HG02884 (cell line): ENCODE measurements around the gene BICD2.

Experiments
- ATAC-seq: cut with Tn5 transposase; IDR thresholded peaks from one replicate; pipeline ENCODE4 v1.9.1; 2021; ENCODE audit warnings: mild to moderate bottlenecking, moderate library complexity; ENCODE audit not compliant: unreplicated experiment

The BICD2 gene

DNA sequence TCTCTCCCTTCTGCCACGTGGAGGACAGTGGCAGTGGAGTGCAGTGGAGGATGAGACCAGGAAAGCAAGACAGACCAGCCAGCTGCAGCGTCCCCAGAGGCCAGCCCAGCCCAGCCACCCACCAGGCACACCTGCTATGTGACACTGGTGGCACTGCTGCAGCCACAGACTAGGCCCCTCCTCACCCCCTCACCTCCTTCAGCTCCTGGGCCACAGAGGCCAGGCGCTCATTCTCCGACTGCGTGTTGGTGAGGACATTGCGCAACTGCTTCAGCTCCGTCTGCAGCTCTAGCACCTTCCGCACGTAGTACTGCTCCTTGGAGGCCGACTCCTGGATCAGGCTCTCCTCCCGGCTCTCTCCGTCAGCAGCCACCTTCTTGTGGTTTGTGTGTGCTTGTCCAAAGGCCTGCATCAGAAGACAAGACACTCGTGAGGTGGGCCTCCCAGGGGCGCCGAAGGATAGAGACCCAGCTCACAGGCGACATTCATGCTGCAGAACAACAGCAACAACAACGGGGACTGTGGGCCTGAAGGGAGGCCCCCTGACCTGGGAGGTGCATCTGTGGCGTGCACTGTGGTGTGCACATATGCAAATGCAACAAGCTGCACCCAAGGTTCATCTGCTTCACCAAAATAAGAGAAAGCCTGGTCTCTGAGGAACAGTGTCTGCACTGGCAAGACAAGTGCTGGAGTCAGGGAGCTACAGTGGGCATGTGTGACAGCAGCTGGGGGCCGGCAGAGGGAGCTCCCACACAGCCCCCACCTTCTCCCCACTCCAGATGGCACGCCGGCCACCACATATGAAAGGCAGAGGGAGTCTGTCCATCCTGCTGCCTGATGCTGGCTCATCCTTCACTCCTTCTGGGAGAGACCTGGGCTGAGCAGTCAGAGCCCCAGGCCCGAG lies 35.5 kb downstream of the BICD2 start:
- peak; percentile 75 for ATAC-seq

DNA sequence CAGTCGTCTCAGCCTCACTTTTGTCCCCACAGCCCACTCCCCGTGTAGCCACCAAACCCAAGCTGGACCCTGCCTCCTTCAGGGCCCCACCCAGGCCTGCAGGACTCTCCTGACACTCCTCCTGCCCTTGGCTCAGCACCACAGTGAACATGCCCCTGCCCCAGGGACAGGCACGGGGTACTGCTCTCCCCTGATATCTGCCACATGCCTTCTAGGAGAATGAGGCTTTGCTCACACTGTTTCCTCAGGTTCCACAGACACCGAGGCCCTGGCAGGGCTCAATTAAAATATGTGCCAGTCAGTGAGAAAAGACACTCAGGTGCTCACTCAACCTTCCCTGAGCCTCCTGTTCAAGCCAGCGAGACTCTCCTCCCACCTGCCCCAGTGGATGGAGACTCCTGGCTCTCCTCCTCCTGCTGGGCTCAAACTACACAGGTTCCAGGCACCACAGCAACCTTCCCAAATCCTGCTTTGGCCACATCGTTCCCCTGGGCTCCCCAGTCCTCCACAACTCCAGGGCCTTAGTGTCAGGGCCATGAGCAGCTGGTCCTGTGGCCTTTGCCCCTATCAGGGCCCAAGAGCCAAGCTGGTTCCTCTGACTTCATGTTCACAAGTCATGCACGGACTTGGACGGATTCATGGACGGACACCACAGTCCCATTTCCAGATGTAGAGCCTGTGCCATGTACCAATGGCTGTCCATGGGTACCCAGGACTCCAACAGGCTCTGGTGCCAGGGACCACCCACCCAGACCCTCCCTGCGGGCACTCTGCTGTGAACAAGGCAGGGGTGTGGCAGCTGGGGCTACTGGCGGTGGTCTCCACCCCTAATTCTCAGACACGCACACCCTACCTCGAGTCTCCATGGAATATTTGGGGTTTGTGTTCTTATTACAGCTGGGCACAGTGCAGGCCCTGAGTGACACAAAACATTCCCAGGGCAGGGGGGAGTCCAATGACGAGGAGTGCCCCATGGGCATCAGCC lies 36.6 kb downstream of the BICD2 start:
- no peak for ATAC-seq

- ATAC-seq, result no peak
These were observed 37.5 kb downstream of the BICD2 start for GRCh38 chr9:92726971-92727715.

DNA sequence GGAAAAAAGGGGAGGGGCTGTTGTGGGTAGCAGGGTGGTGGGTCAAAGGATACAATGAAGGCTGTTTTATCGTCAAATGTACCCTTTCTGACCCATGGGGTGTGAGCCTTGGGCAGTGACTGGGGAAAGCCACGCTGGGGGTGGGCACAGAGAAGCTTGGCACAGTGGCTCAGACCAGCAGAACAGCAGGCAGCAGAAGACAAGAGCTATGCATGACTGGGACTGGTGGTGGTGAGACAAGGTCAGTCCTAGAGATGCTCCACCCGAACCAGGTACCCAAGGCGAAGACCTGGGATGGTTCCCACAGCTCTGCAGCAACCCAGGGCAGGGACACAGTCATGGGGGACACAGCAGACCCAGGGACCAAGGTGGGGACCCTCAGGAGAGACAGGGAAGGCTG lies 38.3 kb downstream of the BICD2 start:
- ATAC-seq, result no peak

DNA sequence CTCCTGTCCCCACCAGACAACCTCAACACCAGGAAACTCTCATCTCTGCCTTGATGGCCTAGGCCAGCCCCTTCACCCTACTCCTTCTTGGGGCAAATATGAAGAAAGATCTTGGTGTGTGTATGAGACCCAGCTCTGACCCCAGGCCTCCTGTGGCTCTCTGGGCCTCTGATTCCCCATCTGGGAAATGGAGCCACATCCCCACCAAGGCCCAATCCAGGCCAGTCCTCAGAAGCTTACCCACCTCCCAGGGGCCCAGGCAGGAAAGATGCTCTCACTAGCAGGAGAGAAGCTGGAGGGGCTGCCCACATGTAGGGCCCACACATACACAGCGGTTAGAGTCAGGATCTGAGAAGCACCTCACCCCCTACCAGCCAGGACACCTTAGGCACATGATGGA lies 38.9 kb downstream of the BICD2 start:
- no peak for ATAC-seq

DNA sequence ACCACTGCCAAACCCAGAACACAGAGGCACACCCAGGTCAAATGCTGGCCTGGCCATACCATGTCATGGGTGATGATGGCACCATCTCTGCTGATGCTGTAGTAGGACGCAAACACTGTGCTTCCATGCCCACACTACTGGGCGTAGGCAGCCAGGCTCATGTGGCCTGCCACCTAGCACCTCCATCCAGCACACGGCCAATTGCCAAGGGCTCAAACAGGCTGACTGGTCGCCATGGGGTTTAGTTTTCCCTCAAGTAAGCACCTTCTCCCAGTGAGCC lies 39.4 kb downstream of the BICD2 start:
- ATAC-seq, result no peak

GRCh38 chr9:92724528-92725265 lies 39.9 kb downstream of the BICD2 start:
- no peak for ATAC-seq

DNA sequence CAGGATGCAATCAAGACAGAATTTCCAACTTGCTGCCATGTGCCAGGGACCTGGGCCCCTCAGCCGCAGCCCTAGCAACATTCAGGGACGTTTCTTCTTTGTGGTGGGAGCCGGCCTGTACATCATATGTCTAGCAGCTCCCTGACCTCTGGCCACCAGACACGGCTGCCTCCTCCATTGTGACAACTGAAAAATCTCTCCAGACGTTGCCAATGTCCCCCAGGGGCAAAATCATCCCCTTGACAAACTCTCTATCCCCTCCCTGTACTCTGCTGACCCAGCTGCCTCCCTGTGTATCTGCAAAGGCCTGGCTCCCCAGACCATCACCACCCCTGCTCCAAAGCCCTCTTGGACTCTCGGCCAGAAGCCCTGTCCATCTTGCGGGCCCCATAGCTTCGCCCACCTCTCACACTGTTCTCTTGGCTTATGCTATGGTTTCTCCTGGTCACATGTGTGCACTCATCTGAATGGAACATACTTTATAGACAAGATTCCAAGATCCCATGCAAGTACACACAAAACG lies 40.8 kb downstream of the BICD2 start:
- no peak for ATAC-seq

GRCh38 chr9:92723299-92723625 lies 41.4 kb downstream of the BICD2 start:
- no peak for ATAC-seq

- no peak for ATAC-seq
These were observed 42.0 kb downstream of the BICD2 start for GRCh38 chr9:92722386-92723298.

DNA sequence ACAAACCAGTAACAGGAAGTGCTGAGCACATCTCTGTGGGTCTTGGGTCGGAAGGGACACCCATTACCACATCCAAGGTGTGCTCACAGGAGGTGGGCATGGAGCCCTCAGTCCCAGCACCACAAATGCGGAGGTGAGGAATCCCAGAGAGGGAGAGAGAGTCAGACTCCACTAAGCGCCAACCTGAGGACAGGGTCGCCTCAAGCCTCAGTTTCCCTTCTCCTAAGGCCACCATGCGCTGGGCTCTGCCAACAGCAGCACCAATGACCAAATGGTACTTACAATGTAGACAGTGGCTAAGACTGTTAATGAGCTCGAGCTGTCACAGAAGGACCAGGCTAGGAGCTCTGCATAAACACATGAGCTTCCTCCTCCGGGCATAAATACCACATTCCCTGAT lies 43.1 kb downstream of the BICD2 start:
- no peak for ATAC-seq

DNA sequence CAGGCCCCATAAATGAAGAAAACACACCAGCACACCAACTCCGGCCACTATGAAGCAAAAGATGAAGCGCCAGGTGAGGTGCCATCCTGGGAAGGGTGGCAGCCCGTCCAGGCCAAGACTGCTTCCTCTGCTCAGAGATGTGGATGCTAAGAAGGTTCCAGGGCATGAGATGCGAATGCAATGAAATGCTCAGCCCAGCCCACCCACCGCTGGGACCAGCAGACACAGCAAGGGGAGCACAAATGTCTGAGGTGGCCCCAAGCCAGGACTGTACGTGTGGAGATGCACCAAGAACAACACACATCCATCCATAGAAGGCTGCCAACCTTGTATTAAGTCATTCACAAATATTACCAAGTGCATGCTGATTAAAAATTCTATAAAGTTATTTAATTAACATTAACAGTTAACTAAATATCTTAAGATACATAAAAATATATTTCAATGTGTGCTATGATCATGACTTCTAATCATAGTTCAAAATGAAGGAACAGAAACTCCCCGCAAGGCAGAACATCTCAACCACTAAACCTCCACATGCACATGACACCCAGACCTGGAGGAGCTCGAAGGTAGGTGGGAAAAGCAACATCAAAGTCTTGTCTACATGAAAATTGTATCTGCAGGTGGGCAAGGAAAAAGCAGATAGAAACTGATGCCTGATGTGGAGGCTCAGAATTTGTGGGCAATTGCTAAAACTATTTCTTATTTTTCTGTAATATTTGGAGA lies 43.7 kb downstream of the BICD2 start:
- no peak for ATAC-seq

- no peak for ATAC-seq
These were observed 44.3 kb downstream of the BICD2 start for GRCh38 chr9:92720209-92720765.

GRCh38 chr9:92719028-92719647 lies 45.5 kb downstream of the BICD2 start:
- ATAC-seq, result no peak

DNA sequence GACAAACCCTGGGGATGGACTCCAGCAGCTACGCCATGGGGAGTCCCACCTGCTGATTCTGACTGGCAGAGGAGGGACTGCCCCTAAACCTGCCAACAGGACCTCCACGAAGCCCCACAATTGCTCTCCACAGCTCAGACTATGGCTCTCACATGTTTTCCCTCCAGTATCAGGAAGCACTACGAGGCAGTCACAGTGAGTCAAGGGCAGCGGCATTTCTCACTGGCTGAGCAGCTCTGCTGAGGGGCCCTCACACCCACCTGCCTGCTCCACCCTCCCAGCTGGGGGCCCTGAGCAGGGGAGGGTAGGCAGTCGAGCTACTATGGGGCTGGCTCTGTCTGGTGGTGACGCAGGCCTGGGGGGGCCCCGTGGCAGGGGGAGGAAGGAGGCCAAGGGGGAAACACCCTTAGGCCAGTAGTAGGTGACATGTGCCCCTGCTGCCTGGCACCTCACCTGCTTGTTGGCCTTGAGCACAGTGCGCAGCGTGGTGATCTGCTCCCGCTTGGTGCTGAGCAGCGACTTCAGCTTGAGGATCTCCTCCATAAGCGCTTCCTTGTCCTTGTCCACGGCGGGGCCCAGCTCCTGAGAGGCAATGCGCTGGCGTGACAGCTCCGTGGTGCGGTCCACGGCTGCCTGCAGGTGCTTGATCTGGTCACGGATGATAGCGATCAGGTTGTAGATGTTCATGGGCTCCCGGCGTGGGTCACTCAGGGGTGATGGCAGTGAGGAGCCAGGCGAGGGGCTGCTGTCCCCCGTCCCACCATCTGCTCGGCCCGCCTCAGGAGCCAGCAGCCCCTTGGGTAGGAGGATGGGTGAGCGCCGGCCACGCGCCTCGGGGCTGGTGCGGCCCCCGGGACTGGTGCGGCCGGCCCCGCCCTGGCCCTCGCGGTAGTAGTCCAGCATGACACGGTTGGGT lies 46.3 kb downstream of the BICD2 start:
- ATAC-seq, result no peak

GRCh38 chr9:92717201-92718085 lies 47.2 kb downstream of the BICD2 start:
- ATAC-seq, result no peak
